Fibroblast of skin of scalp (primary cell): Measurements from ENCODE around the gene NTNG1.
A peak's percentile ranks its signal among the peaks of the same experiment; 100 is the strongest.

Experiments used
- DNase-seq: peaks from one replicate; pipeline ENCODE4 v3.0.0-alpha.2; 2013

The NTNG1 gene

GRCh38 chr1:107264007-107264406 is 123.2 kb downstream of the NTNG1 start:
- DNase-seq = no peak

- DNase-seq = peak; percentile 54
These were observed 123.7 kb downstream of the NTNG1 start for GRCh38 chr1:107264561-107264960.

GRCh38 chr1:107267489-107267888 is 126.7 kb downstream of the NTNG1 start:
- no peak for DNase-seq

GRCh38 chr1:107272321-107272720 is 131.5 kb downstream of the NTNG1 start:
- no peak for DNase-seq

GRCh38 chr1:107273515-107273914 is 132.7 kb downstream of the NTNG1 start:
- DNase-seq = no peak

GRCh38 chr1:107274227-107274626 is 133.4 kb downstream of the NTNG1 start:
- DNase-seq = no peak

- DNase-seq = no peak
These were observed 135.4 kb downstream of the NTNG1 start for GRCh38 chr1:107276247-107276646.

- peak; percentile 68 for DNase-seq
These were observed 136.2 kb downstream of the NTNG1 start for GRCh38 chr1:107277022-107277421.

- no peak for DNase-seq
These were observed 145.3 kb downstream of the NTNG1 start for GRCh38 chr1:107286125-107286524.

GRCh38 chr1:107291987-107292386 is 151.1 kb downstream of the NTNG1 start:
- DNase-seq = no peak

GRCh38 chr1:107293901-107294613 is 153.2 kb downstream of the NTNG1 start:
- DNase-seq = no peak

GRCh38 chr1:107294686-107295085 is 153.8 kb downstream of the NTNG1 start:
- DNase-seq = peak; percentile 8

- no peak for DNase-seq
These were observed 156.8 kb downstream of the NTNG1 start for GRCh38 chr1:107297681-107298080.

- no peak for DNase-seq
These were observed 157.7 kb downstream of the NTNG1 start for GRCh38 chr1:107298526-107298925.

- no peak for DNase-seq
These were observed 158.7 kb downstream of the NTNG1 start for GRCh38 chr1:107299521-107299920.

- no peak for DNase-seq
These were observed 169.1 kb downstream of the NTNG1 start for GRCh38 chr1:107309962-107310361.

- no peak for DNase-seq
These were observed 174.8 kb downstream of the NTNG1 start for GRCh38 chr1:107315652-107316051.

- no peak for DNase-seq
These were observed 178.1 kb downstream of the NTNG1 start for GRCh38 chr1:107318932-107319331.

GRCh38 chr1:107323784-107324183 is 182.9 kb downstream of the NTNG1 start:
- DNase-seq = peak; percentile 9

- no peak for DNase-seq
These were observed 186.1 kb downstream of the NTNG1 start for GRCh38 chr1:107326824-107327445.

- DNase-seq = no peak
These were observed 186.6 kb downstream of the NTNG1 start for GRCh38 chr1:107327446-107327845.

- no peak for DNase-seq
These were observed 187.2 kb downstream of the NTNG1 start for GRCh38 chr1:107328087-107328486.

GRCh38 chr1:107339775-107340174 is 198.9 kb downstream of the NTNG1 start:
- no peak for DNase-seq

- DNase-seq = no peak
These were observed 201.5 kb downstream of the NTNG1 start for GRCh38 chr1:107342316-107342715.
